RCC 7860 (cell line): ENCODE data around the gene SLC6A6.

ENCODE experiments used
- DNase-seq: peaks from one replicate; pipeline ENCODE4 v3.0.0-alpha.2; 2015; ENCODE audit warnings: low spot score
- FAIRE-seq: peaks from 2 replicates; lab custom pipeline; 2012; peaks lifted over from hg19 to GRCh38; lab: Jason Lieb, UNC

The SLC6A6 gene

DNA sequence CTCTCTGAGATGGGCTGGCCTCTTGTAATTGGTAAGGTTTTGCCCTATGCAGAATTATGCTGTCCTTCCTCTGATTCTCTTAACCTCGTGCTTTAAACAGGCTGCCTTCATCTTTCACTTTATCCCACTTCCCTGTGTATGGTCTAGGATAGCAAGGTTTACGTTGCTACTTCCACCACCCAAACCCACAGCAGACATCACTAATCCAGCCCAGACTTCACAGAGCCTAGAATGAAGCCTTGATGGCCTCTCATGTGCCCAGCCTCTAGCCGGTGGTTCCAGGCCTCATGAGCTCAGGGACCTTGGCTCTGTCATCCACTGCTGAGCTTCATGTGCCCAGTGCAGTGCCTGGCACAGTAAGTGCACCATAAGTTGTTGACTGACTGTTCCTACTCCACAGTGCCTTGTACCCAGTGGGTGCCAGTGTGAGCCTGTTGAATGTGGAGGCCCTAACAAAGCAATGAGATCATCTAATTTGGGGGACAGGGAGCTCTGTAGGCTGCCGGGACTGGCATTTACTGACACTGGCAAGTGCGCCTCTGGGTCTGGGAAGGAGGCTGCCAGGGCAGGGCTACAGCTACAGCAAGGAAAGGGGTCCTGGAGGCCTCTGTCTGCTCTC, 12.5 kb downstream of the SLC6A6 start:
- no peak for DNase-seq
- no peak for FAIRE-seq

DNA sequence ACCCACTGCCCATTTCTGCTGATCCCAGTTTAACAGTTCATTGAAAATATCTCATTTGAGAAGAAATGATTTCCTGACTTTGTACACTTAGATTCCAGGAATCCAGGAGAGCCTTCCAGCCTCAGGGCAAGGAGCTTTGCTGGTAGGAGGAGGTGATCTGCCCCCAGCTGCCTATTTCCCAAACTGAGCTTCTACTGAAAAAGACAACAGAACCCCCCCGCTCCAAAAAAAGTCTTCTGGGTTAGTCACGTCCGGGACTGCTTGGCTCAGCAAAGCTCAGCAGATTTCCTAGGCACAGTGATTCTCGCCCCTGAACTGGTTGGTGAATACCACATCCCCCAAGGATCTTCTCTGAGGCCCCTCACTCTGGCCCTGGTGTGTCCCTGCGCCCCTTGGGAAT, 13.1 kb downstream of the SLC6A6 start:
- DNase-seq (no peak), FAIRE-seq (no peak)

- DNase-seq (no peak), FAIRE-seq (no peak)
Measured at GRCh38 chr3:14416453-14416852, 14.0 kb downstream of the SLC6A6 start.

DNA sequence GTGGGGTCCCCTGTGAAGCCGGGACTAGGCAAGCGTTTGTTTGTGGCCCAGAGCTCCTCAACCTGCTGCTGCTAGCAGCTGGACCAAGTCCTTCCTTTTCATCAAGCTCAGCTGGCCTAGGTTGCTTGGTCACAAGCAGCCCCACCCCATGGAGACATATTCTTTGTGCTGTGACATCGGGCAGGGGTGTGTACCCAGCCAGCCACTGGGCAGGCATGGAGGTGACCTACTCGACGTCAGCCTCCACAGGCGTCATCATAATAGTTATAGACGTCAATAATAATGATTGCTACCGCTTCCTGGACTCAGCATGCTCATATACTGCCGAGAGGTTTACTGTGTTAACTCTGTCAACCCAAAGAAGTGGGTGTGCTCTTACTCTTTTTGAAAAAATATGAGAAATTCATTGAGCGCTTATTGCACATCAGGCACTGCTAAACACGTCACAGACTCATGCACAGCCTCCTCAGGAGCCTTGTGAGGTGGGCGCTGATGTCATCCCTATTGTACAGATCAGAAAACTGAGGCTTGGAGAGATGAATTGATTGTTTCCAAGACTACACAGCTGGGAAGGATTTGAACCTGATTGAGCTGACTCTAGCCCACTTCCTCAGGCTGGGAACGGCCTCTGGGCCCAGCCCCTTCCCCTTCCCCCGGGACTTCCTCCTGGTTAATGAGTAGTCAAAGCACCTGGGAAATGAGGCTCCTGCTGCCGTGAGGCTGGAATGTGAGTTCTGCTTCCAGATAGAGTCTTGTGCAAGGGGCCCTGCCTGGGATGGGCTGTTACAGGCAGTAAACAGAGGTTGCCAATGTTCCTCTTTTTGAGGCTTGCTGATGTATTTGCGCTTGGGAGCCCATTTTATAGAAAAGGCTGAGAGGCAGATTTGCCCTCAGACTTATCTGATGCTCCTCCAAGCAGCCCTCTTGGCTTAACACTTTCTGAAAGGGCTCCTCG, 16.2 kb downstream of the SLC6A6 start:
- DNase-seq (no peak), FAIRE-seq (no peak)

DNA sequence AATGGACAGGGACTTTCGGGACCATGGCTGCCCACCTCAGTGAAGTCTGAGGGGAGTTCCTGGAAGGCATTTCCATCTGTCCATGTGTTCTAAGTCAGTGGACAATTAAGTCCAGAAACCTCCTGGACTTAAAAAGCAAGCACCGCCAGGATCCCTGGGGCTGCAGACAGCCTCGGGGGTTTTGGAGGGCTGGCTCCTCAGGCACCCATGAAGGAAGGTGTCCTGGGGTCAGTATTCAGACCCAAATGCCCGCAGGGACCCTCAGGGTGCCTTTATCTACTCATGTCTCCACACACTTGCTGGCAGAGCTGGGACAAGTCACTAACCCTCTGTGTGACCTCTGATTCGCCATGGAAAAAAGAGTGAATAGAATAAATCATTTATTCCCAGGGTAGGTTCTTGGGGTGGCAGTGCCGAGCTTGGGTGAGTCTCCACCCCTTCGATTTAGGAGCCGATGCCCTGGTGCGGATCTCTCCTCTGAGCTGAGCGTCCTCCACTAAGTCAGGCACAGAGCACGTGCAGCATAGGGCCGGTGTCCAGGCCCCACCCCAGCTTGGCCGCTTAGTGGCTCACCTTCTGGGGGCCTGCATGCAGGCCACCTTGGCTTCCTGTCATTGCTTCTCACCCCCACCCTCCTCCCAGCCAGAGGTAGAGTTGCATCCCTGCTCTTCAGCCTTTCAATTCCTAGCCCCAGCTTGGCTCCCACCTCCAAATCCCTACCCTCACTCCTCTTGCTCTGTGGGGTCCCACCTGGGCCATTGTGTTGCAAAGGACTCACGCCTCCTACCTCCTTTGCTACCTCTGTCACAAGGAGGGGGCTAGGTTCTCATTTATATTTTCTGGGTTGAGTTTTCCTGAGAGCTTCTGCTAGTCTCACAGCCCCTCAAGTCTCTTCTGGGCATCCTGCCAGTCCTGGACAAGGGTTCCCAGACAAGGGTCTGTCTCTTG, 19.9 kb downstream of the SLC6A6 start:
- FAIRE-seq, result no peak

DNA sequence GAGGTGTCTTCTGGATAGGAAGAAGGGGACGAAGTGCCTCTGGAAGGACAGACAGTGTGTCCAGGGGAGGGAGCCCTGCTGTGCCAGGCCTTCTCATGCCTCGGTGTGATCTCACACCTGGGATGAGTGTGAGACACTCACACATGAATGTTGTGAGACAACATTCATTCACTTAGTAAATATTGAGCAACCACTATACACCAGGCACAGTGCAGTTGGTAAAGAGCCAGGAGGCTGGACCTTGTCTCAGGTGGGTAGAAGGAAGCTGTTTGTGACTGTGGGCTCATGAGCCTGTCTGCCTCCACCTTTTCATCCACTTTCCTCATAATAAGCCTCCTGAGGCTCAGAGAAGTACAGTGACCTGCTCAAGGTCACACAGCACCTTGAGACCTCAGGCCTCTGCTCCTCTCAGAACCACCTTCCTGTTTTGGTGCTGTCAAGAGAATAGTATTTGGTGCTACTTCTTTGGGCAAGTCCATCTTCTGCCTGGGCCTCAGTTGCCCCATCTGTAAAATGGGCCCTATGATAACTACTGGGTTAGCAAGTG, 20.9 kb downstream of the SLC6A6 start:
- DNase-seq (no peak), FAIRE-seq (no peak)

More for the DNA sequence above, 19.9 kb downstream of the SLC6A6 start:
- no peak for DNase-seq

DNA sequence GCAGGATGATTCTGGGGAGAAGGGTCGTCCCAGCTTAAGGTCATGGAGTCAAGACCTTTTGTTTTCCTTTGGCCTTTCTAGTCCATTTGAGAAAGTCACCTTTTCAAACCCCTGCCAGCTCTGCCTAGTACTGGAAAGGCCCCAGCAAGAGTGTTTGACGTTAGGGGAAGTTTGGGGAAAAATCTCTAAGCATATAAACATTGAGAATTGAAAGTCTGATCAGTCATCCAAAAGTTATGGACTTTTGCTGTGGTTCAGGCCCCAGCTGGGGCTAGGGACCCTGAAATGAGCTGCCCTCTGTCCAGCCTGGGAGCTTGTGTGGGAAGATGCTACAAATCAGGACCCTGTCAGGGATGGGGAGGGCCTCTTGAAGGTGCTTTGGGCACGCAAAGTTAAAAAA, 21.6 kb downstream of the SLC6A6 start:
- FAIRE-seq, result no peak
- DNase-seq, result no peak

DNA sequence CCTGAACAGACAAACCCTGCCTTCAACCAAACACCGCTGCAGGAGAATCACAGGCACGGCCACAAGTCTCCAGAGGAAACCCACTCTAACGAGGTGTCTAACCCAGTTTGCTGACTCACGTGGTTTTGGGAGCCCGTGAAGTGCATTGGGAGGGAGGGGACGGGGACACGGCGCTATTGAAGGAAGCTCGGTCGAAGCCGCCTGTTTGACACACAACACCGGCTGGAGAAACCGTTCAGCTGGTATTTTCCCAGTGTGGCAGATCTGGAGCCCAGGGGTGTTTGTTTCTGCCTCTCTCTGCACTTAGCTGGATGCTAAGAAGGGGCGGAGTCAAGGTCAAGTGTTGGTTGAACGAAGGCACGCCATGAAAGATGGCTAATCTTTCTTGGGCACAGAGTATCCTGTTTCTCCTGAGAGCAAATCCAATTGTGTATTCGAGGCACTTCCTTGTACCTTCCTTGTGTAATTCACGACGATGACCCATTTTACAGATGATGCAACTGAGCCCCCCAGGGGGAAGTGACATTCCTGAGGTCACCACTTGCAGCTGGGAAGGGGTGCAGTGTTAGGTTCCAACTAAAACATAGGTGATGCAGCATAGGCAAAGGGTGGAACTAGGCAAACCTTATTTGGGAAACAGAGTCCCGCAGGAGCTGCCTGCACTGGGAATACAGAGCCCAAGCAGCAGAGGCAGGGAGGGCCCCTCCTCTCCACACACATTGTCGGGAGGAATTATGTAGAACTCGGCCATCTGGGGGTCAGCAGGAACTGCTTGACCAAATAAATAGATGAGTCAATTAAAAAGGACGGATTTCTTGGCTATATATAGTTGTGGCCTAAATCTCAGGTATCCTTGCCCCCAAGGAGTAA, 22.5 kb downstream of the SLC6A6 start:
- DNase-seq (no peak), FAIRE-seq (no peak)

DNA sequence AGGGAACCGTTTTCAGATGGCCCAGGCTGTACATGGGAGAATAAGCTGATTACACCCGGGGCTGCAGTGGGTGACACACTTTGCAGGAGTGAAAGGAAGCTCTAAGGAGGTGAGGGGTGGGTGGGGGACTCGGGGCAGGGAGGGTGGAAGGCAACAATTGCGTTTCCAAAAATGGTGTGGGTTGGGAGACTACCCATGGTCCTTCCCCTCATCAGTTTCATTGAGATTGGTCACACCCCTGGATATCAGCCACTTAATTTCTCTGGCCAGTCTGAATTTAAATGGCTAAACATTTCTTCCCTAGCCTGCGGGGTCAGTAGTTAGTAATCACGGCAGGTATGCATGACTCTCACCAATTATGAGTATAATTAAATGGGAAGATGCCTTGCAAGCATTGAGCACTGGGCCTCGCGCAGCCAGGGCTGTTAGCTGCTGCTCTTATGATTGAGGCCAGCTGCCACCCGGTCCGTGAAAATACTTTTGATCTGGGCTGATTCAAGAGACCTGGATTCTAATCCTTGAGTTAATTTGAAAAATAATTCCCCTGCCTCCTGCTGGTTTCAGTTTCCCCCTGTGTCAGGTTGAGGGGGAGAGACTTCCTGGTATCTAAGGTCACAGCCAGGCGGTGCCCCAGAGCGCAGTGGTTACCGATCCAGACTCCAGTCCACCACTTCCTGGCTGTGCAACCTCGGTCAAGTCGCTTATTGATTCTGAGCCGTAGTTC, 23.3 kb downstream of the SLC6A6 start:
- peak; percentile 8 for DNase-seq
- FAIRE-seq, result no peak

GRCh38 chr3:14426305-14426620, 23.9 kb downstream of the SLC6A6 start:
- no peak for FAIRE-seq

GRCh38 chr3:14428087-14429033, 26.0 kb downstream of the SLC6A6 start:
- no peak for FAIRE-seq
- DNase-seq, result no peak

More at GRCh38 chr3:14426305-14426620, 23.9 kb downstream of the SLC6A6 start:
- no peak for DNase-seq

DNA sequence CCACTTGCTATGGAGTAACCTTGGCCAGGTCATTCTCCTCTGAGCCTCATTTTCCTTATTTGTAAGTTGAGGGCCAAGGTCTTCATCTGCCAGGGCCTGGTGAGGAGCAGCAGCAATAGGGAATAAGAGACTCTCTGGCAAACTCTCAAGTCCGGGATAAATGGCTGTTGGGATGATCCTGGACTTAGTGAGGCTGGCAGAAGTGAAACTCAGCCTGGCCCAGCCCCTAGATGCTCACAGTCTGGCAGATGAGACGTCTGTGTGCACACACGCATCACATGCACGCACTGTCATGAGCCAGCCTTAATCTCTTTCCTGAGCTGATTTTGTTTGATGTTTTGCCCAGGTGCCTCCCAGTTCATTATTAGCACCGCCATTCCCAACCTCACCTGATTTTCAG, 26.8 kb downstream of the SLC6A6 start:
- no peak for DNase-seq
- FAIRE-seq, result no peak

GRCh38 chr3:14429640-14430039, 27.2 kb downstream of the SLC6A6 start:
- FAIRE-seq (no peak), DNase-seq (no peak)

GRCh38 chr3:14430053-14430452, 27.6 kb downstream of the SLC6A6 start:
- FAIRE-seq, result no peak
- no peak for DNase-seq

DNA sequence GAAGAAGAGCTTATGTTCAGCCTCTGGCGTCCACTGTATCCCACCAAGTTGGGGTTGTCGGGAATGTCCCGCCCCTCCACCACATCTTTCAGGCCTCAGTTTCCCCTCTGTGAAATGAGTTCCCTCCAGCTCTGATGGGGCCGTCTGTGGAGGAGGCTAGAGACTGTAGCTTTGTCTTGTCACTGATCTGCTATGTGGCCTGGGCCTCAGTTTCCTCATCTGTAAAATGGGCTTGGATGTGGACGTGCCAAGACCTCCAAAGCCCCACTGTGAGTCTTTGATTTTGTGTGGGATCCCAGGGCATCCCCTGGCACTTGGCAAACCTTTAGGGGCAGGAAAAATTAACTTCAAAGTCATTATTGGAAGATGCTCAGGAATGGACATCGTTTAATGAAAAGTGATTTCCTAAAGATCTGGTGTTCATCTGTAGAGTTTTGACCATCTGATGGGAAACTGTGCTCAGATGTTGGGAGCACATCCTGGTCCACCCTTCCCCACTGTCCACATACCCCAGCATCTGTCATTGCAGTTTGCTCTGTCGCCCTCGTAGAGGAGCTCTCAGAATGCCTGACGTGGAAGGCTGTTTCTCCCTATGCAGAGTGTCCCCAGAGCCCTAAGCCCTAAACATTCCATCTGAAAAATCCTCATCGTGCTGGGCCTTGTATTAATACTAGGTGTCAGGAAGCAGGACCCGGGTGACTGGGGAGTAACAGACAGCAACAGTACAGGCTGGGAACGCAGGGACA, 28.5 kb downstream of the SLC6A6 start:
- no peak for FAIRE-seq
- no peak for DNase-seq

DNA sequence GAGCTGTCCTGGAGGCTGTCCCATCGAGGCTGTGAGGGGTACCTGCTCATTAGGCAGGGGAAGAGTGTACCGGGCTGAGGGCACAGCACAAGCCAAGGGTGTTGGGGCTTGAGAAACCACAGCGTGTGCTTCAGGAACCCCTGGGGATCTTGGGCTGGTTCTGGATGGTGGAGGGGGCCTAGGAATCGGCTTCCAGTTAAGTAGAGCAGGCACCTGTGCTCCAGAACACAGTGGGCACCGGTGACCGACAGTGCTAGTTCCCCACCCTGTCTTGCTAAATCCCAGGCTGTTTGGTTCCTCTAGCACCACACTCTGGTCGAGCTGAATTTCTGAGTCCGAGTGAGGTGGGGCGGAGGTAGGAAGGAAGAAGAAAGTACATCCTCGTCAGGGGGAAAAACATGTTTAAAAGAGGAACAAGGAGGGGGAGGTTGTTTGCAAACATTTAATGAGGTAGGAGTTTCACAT, 29.1 kb downstream of the SLC6A6 start:
- FAIRE-seq (no peak), DNase-seq (no peak)
